GM18508 (cell line): ENCODE measurements around the gene VILL.
"Not testable (repeated sequence)": the region's sequence is repeated elsewhere in the genome, so short reads cannot be mapped to it uniquely, and the experiment has no call there.

Source experiments
- ATAC-seq: cut with Tn5 transposase; IDR thresholded peaks from one replicate; pipeline ENCODE4 v1.9.1; 2021; ENCODE audit warnings: moderate number of reproducible peaks; ENCODE audit not compliant: insufficient read depth, unreplicated experiment

The VILL gene

DNA sequence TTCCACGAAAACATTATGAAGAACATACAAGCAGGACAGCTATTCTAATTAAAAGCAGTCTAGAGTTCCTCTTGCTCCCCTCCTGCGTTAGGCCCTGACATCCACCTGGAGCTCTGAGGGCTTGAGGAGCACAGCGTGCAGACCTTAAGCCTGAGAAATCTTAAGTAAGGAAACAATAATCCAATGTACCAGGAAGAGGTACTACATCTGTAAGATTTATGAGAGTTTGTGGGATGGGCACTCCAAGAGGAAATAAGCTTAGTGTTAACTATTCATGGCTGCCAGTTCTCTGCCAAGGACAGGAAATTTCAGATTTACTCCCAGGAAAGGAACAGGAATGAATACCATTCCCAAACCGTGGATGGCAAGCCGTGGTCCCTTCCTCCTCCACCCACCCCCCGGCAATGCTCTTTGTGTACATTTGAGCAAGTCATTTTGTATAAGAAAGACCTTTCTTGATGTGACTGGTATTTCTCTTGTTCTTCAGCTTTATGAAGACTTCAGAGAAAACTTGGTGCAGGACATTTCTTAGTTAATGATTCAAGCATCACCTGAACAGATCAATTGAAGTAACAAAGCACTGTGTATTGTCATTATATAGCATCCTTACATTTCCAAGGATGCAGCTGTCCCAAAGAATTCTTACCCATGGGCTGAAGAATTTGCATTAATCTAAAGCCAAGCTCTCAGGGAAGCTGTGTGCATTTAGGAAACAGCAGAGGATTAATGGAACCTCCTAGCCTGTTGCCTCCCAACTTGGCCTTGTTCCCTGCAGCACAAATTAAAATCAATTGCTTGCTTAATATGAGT is 28.8 kb upstream of the VILL start:
- no peak for ATAC-seq

DNA sequence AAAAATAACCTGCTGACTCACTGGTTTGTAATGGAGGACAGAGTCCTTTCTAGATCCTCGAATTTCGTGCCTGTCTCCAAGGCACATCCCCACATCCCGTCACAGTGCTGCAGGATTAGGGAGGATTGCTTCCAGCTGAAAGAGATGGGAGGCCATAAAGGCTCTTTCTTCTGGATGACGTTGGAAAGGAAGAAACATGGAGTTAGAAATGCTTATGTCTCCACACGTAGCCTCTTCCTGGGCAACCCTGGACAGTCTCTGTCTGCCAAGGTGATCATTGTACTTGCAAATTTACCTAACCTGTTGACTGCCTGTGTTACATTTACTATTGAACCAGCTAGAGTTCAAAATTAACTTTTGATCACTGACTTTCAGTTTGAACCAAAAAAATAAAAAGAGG is 27.6 kb upstream of the VILL start:
- no peak for ATAC-seq

DNA sequence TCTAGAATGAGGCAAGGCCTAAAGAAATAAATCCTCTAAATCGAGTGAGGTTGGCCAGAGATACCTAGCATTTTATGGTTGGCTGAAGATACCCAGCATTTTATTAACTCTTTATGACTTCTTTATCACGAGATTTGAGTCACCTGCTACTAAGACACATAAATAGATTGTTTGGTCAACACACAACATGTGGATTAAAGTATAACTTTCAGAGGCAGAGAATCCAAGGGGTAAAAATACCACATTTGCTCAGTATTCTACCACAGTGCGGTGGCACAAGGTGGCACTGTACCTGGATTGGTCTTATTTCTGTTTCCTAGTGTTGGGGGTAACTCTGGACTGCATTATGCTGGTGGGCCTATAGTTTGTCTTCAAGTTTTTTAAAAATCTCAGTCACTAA is 27.0 kb upstream of the VILL start:
- ATAC-seq: no peak

DNA sequence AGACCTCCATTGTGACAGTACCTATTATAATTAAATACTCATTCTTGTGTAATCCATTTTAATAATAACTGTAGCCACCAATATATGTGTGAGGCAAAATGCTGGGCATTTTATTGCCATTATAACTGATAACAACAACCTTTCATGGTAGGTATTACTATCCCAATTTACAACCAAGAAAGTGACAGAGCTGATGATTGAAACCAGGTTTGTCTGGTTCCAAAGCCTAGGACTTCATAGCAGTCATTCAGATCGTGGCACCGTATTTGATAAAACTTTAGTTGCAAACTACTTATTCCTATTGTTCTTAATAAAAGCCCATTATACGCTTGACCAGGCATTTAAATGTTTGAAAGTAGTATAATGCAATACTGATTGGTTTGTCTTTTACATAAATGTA is 26.4 kb upstream of the VILL start:
- no peak for ATAC-seq

DNA sequence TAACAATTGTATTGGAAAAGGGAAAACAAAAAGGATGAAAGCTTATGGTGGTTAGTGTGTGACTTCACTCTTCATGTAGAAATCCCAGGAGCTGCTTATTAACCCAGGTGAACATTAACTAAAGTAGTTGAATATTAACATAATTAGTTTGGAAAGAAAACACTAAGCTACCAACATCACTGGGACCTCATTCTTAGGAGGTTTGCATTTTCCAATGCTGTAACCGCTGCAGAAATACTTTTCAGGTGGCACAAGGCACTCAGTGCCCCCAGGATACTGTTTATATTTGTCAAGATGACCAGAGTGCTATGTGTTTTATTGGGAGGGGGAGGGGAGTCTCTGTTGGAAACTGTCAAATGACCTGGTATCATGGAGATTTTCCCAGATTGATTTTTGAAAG is 25.9 kb upstream of the VILL start:
- ATAC-seq: no peak

DNA sequence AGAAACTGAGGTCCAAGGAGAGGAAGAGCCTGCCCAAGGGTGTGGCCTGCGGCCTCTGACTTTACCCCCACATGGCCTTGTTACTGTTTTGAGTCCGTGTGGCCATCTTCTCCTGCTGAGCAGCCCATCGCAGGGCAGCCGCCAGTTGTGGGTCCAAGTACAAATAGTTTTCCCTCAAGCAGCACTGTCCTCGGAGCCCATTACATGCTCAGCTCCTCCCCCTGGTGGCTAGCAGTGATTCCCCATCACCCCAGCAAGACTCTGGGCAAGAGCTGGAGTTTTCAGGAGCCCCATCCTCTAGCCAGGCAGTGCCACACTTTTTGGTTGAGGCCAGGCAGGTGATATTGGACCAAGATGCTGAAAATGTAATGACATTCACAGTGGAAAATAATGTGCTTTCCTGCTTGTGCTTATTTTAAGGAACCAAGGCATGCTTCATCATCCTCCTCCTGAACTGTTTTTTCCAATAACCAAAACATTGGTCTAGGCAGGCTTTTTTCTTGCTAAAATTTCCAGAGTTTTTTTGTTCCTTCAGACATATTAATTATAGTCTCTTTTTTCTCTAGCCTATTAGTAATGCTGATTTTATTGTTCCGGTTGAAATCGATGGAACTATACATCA is 23.2 kb upstream of the VILL start:
- ATAC-seq: no peak

DNA sequence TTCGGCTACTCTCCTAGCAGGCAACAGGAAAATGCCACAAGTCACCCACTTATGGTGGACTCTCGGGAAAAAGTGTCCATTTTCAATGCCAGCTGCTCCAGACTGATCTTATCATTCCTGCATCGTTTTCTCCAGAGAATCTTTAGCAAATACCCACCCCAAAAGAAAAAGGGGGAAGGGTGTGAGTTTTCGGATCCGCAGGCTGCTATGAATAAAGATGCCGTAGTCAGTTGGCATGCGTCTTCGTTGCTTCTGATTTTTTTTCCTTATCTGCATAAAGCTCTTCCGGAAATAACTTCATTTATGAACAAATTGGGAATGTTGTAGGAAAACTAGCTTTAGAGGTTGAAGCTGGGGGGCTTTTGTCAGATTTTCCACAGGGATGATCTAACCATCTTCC is 22.4 kb upstream of the VILL start:
- ATAC-seq: no peak

DNA sequence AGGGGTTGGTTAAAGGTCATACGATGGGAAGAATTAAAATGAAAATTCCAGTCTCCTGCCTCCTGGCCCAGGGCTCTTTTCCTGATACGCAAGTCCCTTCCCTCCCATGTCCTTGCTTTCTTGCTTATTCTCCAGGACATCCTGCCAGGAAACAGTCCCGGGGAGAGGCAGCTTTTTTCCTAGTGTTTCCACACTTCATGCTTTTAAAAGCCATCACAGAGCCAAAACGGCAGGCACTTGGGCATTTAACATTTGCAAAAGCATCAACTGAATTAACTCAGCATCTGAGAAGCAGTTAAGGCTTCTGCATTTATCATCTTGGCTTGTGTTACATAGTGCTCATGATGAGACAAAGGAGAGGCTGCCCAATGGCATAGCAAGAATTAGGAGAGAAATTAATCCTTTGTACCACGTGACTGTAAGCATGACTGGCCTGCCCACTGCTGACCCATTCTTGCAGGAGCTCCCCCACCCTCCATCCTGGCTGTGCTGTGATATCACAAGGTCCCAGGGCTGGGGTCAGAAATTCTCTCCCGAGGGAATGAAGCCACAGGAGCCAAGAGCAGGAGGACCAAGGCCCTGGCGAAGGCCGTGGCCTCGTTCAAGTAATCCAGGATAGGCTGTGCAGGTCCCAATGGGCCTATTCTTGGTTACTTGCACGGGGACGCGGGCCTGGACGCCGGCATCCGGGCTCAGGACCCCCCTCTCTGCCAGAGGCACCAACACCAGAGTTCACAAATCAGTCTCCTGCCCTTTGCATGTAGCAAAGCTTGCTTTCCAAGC is 21.6 kb upstream of the VILL start:
- ATAC-seq: no peak

DNA sequence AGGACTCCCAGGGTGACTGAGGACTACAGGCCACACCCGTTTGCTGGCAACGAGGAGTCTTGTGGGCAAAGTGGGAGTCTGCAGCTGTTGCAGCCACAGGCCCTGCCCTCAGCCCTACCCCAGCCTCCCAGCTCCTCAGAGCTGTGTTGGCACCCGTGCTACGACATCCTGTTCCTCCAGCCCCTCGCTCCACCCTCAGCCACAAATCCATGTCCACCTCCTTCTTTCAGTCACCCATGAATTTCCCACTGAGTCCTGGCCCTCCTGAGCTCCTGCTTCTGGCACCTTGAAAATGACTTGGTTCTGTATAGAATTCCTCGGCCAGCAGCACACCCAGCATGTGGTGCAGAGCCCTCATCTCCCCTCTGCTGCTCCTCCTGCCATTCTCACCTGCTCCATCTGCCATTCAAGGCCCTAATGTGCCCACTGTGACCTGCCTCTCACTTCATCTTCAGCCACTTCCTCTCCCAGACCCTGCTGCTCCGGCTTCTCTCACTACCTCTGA is 20.9 kb upstream of the VILL start:
- no peak for ATAC-seq

DNA sequence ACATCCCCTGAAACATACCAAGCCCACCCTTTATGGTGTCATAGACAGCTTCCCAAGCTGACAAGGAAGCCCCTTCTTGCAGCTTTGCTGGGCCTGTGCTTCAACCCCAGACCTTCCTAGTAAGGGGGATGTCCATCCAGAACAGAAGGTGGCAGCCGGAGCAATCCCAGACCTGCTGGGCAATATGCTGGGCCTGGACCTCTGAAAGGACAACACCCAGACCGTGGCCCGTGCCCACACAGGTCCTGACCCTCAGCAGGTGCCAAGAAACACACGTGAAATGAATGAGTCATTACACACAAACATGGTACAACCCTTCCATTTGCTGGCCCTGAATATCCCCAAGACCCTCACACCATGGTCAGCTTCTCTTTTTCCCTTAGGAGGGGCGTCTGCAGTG is 19.8 kb upstream of the VILL start:
- no peak for ATAC-seq

DNA sequence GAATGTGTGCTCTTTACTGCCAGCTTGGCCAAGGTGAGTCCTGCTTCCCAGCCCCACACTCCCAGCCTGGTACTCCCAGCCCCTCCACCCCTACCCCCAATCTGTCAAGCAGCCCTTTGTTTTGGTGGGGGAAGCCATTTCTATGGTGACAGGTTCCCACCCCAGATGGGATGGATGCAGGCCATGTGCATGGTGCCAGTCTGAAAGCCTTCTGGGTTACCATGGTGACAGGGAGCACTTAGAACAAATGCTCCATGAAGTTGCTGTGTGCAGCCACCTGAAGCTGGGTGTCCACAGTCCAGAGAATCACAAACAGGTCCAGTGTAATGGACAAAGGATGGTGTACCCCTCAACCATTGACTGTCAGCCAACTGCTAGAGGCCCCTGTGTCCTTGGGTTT is 19.1 kb upstream of the VILL start:
- no peak for ATAC-seq

DNA sequence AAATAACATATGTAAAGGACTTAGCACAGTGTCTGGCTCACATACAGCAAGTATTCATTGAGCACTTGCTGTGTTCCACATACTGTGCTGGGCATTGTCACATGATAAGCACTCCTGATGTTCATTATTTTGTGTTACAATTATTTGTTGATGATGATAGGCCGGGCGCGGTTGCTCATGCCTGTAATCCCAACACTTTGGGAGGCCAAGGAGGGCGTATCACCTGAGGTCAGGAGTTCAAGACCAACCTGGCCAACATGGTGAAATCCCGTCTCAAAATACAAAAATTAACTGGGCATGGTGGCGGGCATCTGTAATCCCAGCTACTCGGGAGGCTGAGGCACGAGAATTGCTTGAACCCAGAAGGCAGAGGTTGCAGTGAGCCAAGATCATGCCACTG is 18.5 kb upstream of the VILL start:
- ATAC-seq: not testable (repeated sequence)

DNA sequence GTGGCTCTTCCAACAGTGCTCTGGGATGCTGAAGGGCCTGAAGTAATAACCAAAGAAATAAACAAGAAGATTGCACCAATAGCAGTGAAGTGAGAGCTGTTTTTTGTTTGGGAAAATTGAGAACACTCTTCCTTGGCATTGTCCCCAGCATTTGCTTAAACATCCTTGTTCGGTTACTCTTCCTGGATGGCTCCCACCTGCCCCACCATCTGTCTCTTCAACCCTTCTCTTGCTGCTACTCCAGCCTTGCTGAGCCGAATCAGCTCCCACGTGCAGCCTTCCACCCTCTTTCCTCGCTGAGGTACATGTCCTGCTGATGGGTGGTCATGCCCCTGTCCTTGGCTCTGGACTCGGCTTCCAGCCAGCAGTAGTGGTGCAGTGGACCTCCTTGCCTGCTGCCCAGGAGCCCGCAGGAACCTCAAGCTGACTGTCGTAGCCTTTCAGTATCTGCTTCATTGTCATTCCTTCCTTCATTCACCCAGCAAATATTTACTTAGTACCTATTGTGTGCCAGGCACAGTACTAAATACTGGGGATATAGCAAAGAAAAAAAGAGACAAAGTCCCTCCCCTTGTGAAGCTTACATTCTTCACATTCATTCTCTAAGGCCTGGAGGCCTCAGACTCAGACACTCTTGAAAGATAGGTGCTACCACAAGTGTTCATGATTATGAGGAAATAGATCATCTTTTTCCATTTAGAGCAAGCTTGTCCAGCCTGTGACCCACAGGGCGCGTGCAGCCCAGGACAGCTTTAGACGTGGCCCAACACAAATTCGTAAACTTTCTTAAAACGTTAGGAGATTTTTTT is 17.1 kb upstream of the VILL start:
- ATAC-seq: no peak

DNA sequence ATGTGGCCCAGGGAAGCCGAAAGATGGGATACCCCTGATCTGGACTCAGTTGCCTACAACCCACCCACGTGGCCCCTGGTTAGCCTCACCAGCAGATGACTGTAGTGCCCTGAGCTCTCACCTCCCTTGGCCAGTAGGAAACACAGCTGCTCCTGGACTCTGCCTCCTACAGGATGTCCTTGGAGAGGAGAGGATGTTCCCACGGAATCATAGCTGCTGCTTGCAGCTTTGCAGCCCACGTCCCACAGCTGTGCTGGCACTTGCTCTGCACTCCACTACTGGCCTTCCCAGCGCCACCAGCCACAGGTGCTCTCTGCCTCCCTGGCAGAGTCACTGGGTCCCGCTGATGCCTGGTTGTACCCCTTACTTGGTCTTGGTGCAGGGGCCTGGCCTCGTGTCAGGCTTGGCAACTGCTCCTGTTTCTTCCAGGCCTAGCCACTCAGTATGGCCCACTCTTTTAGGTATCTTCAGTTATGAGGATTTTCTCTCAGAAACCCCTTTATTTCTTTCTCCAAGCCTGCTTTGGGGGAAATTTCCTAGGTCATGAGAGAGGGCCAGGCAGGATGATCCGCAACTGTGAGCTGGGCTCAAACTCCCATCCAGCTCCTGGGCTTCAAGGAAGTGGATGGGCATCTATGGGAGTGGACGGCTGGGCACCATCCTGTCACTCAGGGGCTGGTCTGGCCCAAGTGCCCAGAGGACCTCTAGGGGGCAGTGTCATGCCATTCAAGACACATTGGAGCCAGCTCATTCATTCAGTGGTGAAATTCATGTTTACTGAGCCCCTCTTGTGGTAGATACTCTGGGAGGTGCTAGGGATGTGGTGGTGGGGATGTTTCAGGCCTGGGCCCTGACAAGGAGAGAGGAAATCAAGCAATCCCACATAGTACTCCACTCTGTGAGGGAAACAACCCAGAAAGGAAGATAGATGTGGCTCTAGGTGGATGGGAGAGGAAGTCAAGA is 16.2 kb upstream of the VILL start:
- no peak for ATAC-seq

DNA sequence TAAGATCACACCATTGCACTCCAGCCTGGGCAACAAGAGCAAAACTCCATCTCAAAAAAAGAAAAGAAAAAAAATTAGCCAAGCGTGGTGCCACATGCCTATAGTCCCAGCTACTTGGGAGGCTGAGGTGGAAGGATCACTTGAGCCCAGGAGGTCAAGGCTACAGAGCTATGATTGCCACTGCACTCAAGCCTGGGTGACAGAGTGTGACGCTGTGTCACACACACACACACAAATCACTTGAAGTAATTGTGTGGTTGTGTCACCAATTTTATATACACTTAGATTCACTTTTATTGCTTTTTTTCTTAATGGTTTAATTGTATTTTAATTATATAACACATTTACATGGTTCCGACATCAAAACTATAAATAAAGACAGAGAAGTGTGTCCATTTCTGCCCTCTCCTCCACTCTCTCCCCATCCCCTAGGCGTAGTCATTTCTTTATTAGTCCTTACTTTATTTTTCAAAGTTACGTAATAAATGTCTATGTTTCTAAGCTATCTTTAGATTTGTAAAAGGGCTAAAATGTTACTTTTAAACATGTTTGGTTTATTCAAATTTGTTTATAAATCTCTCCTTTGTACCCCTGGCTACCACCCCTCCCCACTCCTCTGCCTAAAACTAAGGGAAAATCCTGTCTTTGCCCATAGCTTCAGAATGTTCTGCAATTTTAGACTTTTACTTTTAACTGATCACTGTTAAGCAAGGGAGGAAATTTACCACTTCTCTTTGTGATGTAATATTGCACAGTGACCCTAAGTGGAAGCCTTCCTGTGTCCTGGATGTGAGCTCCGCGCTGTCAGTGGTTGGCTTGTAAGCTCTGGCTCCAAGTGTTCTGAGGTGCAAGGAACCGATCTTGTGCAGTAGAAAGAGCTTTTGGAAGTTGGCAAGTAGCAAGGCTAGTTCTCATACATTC is 10.8 kb upstream of the VILL start:
- ATAC-seq: no peak

DNA sequence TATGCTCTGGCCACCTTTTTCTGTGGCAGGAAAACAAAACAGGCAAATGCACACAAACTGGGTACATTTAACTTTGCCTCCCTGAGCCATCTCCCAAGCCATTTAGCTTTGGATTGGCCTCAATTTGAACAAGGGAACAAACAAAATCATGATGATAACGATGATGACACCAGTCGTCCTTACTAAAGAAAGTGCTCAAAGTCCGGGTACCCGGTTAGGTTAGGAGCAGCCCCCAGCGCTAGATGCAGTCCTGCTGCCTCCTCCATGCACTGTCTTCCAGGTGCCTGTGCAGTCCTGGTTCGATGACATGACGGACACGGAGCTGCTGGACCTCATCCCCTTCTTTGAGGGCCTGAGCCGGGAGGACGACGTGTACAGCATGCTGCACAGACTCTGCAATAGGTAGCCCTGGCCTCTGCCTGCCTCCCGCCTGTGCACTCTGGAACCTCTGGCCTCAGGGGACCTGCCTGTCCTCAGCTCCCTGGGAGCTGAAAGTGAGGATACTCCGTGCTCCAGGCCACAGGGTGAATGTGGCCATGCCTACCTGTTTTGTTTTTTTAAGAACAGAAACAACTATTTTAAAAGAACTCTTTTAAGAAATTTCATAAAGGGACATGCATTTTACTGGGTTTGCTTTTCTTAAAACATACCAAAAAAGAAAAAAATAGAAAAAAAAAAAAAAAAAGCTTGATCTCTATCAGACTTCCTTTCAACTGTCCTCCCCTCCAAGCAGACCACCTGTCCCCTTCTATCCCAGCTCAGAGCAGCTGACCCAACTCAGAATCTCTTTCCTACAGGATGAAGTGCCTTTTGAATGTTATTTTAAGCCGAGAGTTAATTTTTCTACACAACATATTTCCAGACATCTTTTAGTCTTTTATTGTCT is 9.9 kb upstream of the VILL start:
- no peak for ATAC-seq

DNA sequence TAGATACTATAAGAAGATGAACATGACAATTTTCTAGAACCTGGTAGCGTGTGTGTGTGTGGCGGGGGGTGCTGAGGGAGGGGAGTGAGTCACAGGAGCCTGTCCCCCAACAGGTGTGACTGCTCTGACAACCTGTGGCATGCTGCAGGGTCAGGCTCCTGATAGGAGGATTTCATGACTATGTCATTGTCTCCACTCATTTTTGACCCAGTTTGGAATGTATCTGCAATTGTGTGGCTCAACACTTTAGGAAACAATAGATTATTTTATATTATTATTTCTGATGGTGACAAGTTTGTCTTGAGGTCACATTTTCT is 9.3 kb upstream of the VILL start:
- ATAC-seq: no peak
